ENCODE measurements around the gene DLG2. TPM values are rescaled to one million over a fixed set of nuclear protein-coding genes. Genes with fewer than 3 reads are reported as not detected.
A peak's percentile ranks its signal among the peaks of the same experiment; 100 is the strongest.
"Not testable (repeated sequence)": the region's sequence is repeated elsewhere in the genome, so short reads cannot be mapped to it uniquely, and the experiment has no call there.

DLG2 gene
- total RNA-seq, 2 donors from 2014 or later: 5.9 to 7.4 TPM

GRCh38 chr11:84993386-84993785 is 633.8 kb downstream of the DLG2 start:
- DNase-seq (no peak), ATAC-seq (no peak)
- intact Hi-C loops (cut with DNase I): no loop called here

GRCh38 chr11:84990141-84990540 is 637.0 kb downstream of the DLG2 start:
- intact Hi-C loops (cut with DNase I): no loop called here
- no peak for DNase-seq
- no peak for ATAC-seq

GRCh38 chr11:84987686-84988187 is 639.4 kb downstream of the DLG2 start:
- intact Hi-C loops (cut with DNase I); ATAC-seq; DNase-seq: not testable (repeated sequence)

- intact Hi-C loops (cut with DNase I): no loop called here
- DNase-seq: no peak
- ATAC-seq: no peak
These were observed 645.8 kb downstream of the DLG2 start for GRCh38 chr11:84981301-84981700.

GRCh38 chr11:84969103-84969502 is 658.0 kb downstream of the DLG2 start:
- ATAC-seq: peak in 1 of 2 donors; percentile 97
- intact Hi-C loops (cut with DNase I): no loop called here
- DNase-seq: peak; percentile 23

GRCh38 chr11:84965484-84965883 is 661.7 kb downstream of the DLG2 start:
- no peak for DNase-seq
- intact Hi-C loops (cut with DNase I): no loop called here
- no peak for ATAC-seq

- intact Hi-C loops (cut with DNase I): no loop called here
- DNase-seq (no peak), ATAC-seq (no peak)
These were observed 663.9 kb downstream of the DLG2 start for GRCh38 chr11:84963240-84963639.

- intact Hi-C loops (cut with DNase I): no loop called here
- DNase-seq: no peak
- ATAC-seq: no peak
These were observed 665.1 kb downstream of the DLG2 start for GRCh38 chr11:84962018-84962417.

- ATAC-seq: no peak
These were observed 668.8 kb downstream of the DLG2 start for GRCh38 chr11:84958295-84958694.

GRCh38 chr11:84950569-84951270 is 676.4 kb downstream of the DLG2 start:
- no peak for DNase-seq
- ATAC-seq: no peak
- intact Hi-C loops (cut with DNase I): no loop called here

More at GRCh38 chr11:84958295-84958694, 668.8 kb downstream of the DLG2 start:
- intact Hi-C loops (cut with DNase I): no loop called here
- no peak for DNase-seq

GRCh38 chr11:84947970-84948580 is 679.1 kb downstream of the DLG2 start:
- peak; percentile 65 to 76 for ATAC-seq
- no peak for DNase-seq
- intact Hi-C loops (cut with DNase I): no loop called here

GRCh38 chr11:84947070-84947469 is 680.1 kb downstream of the DLG2 start:
- DNase-seq (no peak), ATAC-seq (no peak)
- intact Hi-C loops (cut with DNase I): no loop called here

GRCh38 chr11:84930863-84931262 is 696.3 kb downstream of the DLG2 start:
- DNase-seq: no peak
- no peak for ATAC-seq
- intact Hi-C loops (cut with DNase I): no loop called here

GRCh38 chr11:84929738-84930137 is 697.4 kb downstream of the DLG2 start:
- intact Hi-C loops (cut with DNase I): no loop called here
- DNase-seq: no peak
- no peak for ATAC-seq

GRCh38 chr11:84924154-84924692 is 702.9 kb downstream of the DLG2 start:
- intact Hi-C loops (cut with DNase I): no loop called here
- DNase-seq: no peak
- ATAC-seq: peak in 1 of 2 donors; percentile 27

GRCh38 chr11:84923489-84923888 is 703.7 kb downstream of the DLG2 start:
- intact Hi-C loops (cut with DNase I): no loop called here
- no peak for DNase-seq
- ATAC-seq: no peak

- peak; percentile 44 to 47 for ATAC-seq
- intact Hi-C loops (cut with DNase I): no loop called here
- no peak for DNase-seq
These were observed 704.3 kb downstream of the DLG2 start for GRCh38 chr11:84922836-84923235.

- DNase-seq: no peak
- ATAC-seq: no peak
- intact Hi-C loops (cut with DNase I): no loop called here
These were observed 704.8 kb downstream of the DLG2 start for GRCh38 chr11:84922212-84922805.

- intact Hi-C loops (cut with DNase I): no loop called here
These were observed 712.6 kb downstream of the DLG2 start for GRCh38 chr11:84914511-84914910.

GRCh38 chr11:84909740-84910139 is 717.4 kb downstream of the DLG2 start:
- DNase-seq (no peak), ATAC-seq (no peak)
- intact Hi-C loops (cut with DNase I): no loop called here

More at GRCh38 chr11:84914511-84914910, 712.6 kb downstream of the DLG2 start:
- ATAC-seq (no peak), DNase-seq (no peak)
